K562 (cell line): ENCODE measurements around the gene PRDX2. TPM values are rescaled to one million over a fixed set of nuclear protein-coding genes. Genes with fewer than 3 reads are reported as not detected.

Source experiments
- ADNP ChIP-seq: fragments of 200-800 bp; sonication (Bioruptor generic); IDR thresholded peaks from 2 replicates; pipeline ENCODE4 v1.6.1; 2016; ENCODE audit warnings: missing genetic modification characterization, missing compliant biosample characterization
- BHLHE40 ChIP-seq: IDR thresholded peaks from 2 replicates; pipeline ENCODE4 v1.6.1; 2011; ENCODE audit warnings: low read length, improper control_type of control experiment
- CBFA2T2 ChIP-seq: fragments of 450-650 bp; conservative IDR thresholded peaks from 2 replicates; pipeline ENCODE4 v1.6.1; 2017; ENCODE audit warnings: mild to moderate bottlenecking
- CREM ChIP-seq: IDR thresholded peaks from 2 replicates; pipeline ENCODE4 v1.6.1; 2014; ENCODE audit warnings: antibody characterized with exemption, low read depth
- ESRRA ChIP-seq: fragments of 450-650 bp; IDR thresholded peaks from 2 replicates; pipeline ENCODE4 v1.6.1; 2014; ENCODE audit warnings: low read depth, mild to moderate bottlenecking, moderate library complexity, borderline replicate concordance
- NRF1 ChIP-seq, 2 experiments: fragments of 450-650 bp; IDR thresholded peaks in 1 of 2; conservative IDR thresholded peaks in 1 of 2; 2 replicates each; pipeline ENCODE4 v1.6.1; 2014; ENCODE audit warnings: mild to moderate bottlenecking in 2 of 2
- PML ChIP-seq: IDR thresholded peaks from 2 replicates; pipeline ENCODE4 v1.6.1; 2012; ENCODE audit warnings: low read length, inconsistent platforms
- RAD21 ChIP-seq, 2 experiments: fragments of 250-450 bp in 1 of 2; fragments of 450-650 bp in 1 of 2; sonication (Bioruptor Pico) in 1 of 2; formaldehyde crosslinking in 1 of 2; IDR thresholded peaks in 1 of 2; conservative IDR thresholded peaks in 1 of 2; 2 replicates each; pipeline versions ENCODE4 v1.4.0 to v1.8.0; 2020 to 2022; ENCODE audit warnings: mild to moderate bottlenecking in 2 of 2, moderate library complexity in 1 of 2
- SMAD4 ChIP-seq: fragments of 250-450 bp; sonication (Bioruptor Pico); conservative IDR thresholded peaks from 2 replicates; pipeline ENCODE4 v1.8.0; 2021; ENCODE audit warnings: inconsistent platforms, mild to moderate bottlenecking, moderate library complexity
- SOX6 ChIP-seq: fragments of 450-650 bp; IDR thresholded peaks from 2 replicates; pipeline ENCODE4 v1.6.1; 2014; ENCODE audit warnings: mild to moderate bottlenecking
- SP2 ChIP-seq: IDR thresholded peaks from 2 replicates; pipeline ENCODE4 v1.6.1; 2011; ENCODE audit warnings: mild to moderate bottlenecking, low read depth, low read length, moderate library complexity; ENCODE audit not compliant: poor library complexity, severe bottlenecking; ENCODE audit errors: extremely low read depth
- TGIF2 ChIP-seq: sonication (generic); formaldehyde crosslinking; IDR thresholded peaks from 2 replicates; pipeline ENCODE4 v1.8.1; 2022; ENCODE audit warnings: mild to moderate bottlenecking, missing genetic modification reagents, moderate library complexity
- XRCC5 ChIP-seq: fragments of 200-400 bp; formaldehyde crosslinking; IDR thresholded peaks from 2 replicates; pipeline ENCODE4 v1.6.1; 2017; ENCODE audit warnings: low read depth, mild to moderate bottlenecking, low read length
- ZBTB1 ChIP-seq: sonication (generic); formaldehyde crosslinking; IDR thresholded peaks from 2 replicates; pipeline ENCODE4 v1.8.1; 2023; ENCODE audit warnings: missing genetic modification reagents, low read depth, mild to moderate bottlenecking, borderline replicate concordance
- polyA plus RNA-seq, 8 experiments: library from polyadenylated mRNA; depleted of rRNA in 4 of 8; stranded (reverse) in 5 of 8; unstranded in 3 of 8; fragments of >200 nt; fragmentation: Nextera tagmentation in 2 of 8; fragmentation: Illumina TruSeq in 1 of 8; extraction: Ambion mirVana in 2 of 8; extraction: Trizol in 1 of 8; gene quantifications; 2 replicates each; pipeline versions ENCODE4 v1.2.1 to v1.2.3, GENCODE V29; 2011 to 2014; ENCODE audit warnings: inconsistent platforms in 1 of 8, missing spikeins in 1 of 8
- total RNA-seq, 7 experiments: library from RNA; depleted of rRNA in 6 of 7; stranded (reverse); fragments of >200 nt in 6 of 7; fragmentation: Illumina TruSeq in 2 of 7; extraction: Trizol in 2 of 7; gene quantifications; 2 replicates each; pipeline versions ENCODE4 v1.2.1 to v1.2.3, GENCODE V29; 2011 to 2021; ENCODE audit warnings: low replicate concordance in 1 of 7
- TF ChIP-seq, protein P1 (sequence below): fragments of 150-350 bp; conservative IDR thresholded peaks from 2 replicates; pipeline ENCODE4 v1.6.1; 2014; ENCODE audit warnings: low read length
- TF ChIP-seq, protein P2 (sequence below): sonication (generic); formaldehyde crosslinking; IDR thresholded peaks from 2 replicates; pipeline ENCODE4 v1.9.0; 2022; ENCODE audit warnings: mild to moderate bottlenecking, missing genetic modification reagents
- TF ChIP-seq, protein P3 (sequence below): fragments of 450-650 bp; formaldehyde crosslinking; IDR thresholded peaks from 2 replicates; pipeline ENCODE4 v1.4.0; 2020; ENCODE audit warnings: mild to moderate bottlenecking, moderate library complexity
- TF ChIP-seq, protein P4 (sequence below): sonication (generic); formaldehyde crosslinking; IDR thresholded peaks from 2 replicates; pipeline ENCODE4 v1.8.1; 2022; ENCODE audit warnings: missing genetic modification reagents

Gene PRDX2
- total and polyA plus RNA-seq, 9 of the 15 experiments (the other 6 are each of a cell fraction or from before 2014, with no cell fraction given) = 206 to 1,183 (median 415) TPM

DNA sequence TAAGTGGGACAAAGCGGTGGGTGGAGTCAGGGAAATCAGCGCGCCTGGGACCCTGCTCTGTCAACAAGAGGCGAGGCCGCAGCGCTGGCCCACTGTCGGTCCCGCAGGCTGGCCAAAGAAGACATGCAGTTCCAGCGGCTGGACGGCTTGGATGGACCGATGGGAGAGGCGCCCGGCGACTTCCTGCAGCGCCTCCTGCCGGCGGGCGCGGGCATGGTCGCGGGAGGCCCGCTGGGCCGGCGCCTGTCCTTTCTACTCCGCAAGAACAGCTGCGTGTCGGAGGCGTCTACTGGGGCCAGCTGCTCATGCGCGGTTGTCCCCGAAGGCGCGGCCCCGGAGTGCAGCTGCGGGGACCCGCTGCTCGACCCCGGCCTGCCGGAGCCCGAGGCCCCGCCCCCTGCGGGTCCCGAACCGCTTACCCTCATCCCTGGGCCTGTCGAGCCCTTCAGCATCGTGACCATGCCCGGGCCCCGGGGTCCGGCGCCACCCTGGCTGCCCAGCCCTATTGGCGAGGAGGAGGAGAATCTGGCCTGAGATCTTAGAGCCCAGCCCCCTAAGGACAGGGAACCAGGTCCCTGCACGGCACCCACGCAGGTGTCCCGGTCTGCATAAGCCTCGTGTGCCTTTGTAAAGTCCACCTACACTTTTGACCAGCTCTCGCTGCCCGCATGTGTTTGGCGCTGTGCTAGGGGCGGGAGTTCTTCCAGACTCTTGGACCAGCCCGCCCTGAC, 43.9 kb downstream of the PRDX2 start (continued):
- TF ChIP-seq, protein P1, sequence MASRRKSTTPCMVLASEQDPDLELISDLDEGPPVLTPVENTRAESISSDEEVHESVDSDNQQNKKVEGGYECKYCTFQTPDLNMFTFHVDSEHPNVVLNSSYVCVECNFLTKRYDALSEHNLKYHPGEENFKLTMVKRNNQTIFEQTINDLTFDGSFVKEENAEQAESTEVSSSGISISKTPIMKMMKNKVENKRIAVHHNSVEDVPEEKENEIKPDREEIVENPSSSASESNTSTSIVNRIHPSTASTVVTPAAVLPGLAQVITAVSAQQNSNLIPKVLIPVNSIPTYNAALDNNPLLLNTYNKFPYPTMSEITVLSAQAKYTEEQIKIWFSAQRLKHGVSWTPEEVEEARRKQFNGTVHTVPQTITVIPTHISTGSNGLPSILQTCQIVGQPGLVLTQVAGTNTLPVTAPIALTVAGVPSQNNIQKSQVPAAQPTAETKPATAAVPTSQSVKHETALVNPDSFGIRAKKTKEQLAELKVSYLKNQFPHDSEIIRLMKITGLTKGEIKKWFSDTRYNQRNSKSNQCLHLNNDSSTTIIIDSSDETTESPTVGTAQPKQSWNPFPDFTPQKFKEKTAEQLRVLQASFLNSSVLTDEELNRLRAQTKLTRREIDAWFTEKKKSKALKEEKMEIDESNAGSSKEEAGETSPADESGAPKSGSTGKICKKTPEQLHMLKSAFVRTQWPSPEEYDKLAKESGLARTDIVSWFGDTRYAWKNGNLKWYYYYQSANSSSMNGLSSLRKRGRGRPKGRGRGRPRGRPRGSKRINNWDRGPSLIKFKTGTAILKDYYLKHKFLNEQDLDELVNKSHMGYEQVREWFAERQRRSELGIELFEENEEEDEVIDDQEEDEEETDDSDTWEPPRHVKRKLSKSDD = 0 out of 2 replicates have a peak, but pooled peaks have one; percentile 42
- TF ChIP-seq, protein P2, sequence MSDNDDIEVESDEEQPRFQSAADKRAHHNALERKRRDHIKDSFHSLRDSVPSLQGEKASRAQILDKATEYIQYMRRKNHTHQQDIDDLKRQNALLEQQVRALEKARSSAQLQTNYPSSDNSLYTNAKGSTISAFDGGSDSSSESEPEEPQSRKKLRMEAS (CRISPR knock-in tag) = 0 out of 2 replicates have a peak, but pooled peaks have one; percentile 57
- TF ChIP-seq CREM (peak; percentile 44; the same call in 1 of the 2 replicates), CBFA2T2 (peak; percentile 22; the same call in 1 of the 2 replicates), ESRRA (peak; percentile 40; the same call in 1 of the 2 replicates), SMAD4 (CRISPR knock-in tag) (peak; percentile 51), RAD21 (CRISPR knock-in tag; conservative IDR thresholded peaks at IDR 0.05 in 1 of 2, IDR thresholded peaks at IDR 0.05 in 1 of 2) (peak; percentile 67 to 79), ADNP (tag) (no peak), BHLHE40 (peak; percentile 38; the same call in 1 of the 2 replicates), SP2 (no peak), XRCC5 (peak; percentile 76; the same call in 1 of the 2 replicates), NRF1 (conservative IDR thresholded peaks at IDR 0.05 in 1 of 2, IDR thresholded peaks at IDR 0.05 in 1 of 2) (peak; percentile 90 to 92), ZBTB1 (CRISPR knock-in tag) (peak; percentile 41; the same call in 1 of the 2 replicates), TGIF2 (no peak), PML (no peak), SOX6 (peak; percentile 20; the same call in 1 of the 2 replicates)
- TF ChIP-seq, protein P3, sequence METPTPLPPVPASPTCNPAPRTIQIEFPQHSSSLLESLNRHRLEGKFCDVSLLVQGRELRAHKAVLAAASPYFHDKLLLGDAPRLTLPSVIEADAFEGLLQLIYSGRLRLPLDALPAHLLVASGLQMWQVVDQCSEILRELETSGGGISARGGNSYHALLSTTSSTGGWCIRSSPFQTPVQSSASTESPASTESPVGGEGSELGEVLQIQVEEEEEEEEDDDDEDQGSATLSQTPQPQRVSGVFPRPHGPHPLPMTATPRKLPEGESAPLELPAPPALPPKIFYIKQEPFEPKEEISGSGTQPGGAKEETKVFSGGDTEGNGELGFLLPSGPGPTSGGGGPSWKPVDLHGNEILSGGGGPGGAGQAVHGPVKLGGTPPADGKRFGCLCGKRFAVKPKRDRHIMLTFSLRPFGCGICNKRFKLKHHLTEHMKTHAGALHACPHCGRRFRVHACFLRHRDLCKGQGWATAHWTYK = no peak
- TF ChIP-seq, protein P4, sequence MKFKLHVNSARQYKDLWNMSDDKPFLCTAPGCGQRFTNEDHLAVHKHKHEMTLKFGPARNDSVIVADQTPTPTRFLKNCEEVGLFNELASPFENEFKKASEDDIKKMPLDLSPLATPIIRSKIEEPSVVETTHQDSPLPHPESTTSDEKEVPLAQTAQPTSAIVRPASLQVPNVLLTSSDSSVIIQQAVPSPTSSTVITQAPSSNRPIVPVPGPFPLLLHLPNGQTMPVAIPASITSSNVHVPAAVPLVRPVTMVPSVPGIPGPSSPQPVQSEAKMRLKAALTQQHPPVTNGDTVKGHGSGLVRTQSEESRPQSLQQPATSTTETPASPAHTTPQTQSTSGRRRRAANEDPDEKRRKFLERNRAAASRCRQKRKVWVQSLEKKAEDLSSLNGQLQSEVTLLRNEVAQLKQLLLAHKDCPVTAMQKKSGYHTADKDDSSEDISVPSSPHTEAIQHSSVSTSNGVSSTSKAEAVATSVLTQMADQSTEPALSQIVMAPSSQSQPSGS (CRISPR knock-in tag) = peak; percentile 23; the same call in 1 of the 2 replicates
